ENCODE measurements around the gene CENPS. TPM values are rescaled to one million over a fixed set of nuclear protein-coding genes. Genes with fewer than 3 reads are reported as not detected.
A peak's percentile ranks its signal among the peaks of the same experiment; 100 is the strongest.
"Not testable (repeated sequence)": the region's sequence is repeated elsewhere in the genome, so short reads cannot be mapped to it uniquely, and the experiment has no call there.

CENPS gene
- total RNA-seq, 2 experiments from 2014 or later, result 18.1 to 22.8 TPM

DNA sequence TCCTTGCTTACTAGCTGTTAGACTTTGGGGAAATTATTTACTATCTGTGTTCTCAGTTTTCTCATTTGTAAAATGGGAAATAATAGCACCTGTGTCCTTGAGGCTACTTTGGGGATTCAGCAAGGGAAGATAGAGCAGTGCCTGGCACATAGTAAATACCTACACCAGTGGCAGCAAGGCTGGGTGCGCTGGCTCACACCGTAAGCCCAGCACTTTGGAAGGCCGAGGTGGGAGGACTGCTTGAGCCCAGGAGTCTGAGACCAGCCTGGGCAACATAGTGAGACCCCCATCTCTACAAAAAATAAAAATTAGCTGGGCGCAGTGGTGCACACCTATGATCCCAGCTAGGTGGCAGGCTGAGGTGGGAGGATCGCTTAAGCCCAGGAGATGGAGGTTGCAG is 8.6 kb upstream of the CENPS start:
- no peaks in the 10 kb centered on the region for H3K9me3 Mint-ChIP-seq (ENCODE audit: low read depth)
- H3K27ac Mint-ChIP-seq, result no peak overlapping the region
- DNase-seq (no peak), ATAC-seq (no peak)
- CTCF ChIA-PET, result interaction anchor here (0.6 to 1.0 kb wide), 3 partner anchors 9 to 435 kb away, joined by 3 to 5 read pairs (median 3); no protein-coding TSS in a partner anchor
- H3K4me1 Mint-ChIP-seq, result no peaks in the 10 kb centered on the region
- peaks cover 20% of the 10 kb centered on the region for H3K36me3 Mint-ChIP-seq (ENCODE audit: low read depth)
- POLR2A ChIA-PET, result no interaction called here
- H3K27me3 Mint-ChIP-seq, result no peaks in the 10 kb centered on the region
- intact Hi-C loops (cut with DNase I, micrococcal nuclease), result no loop called here
- H3K4me3 Mint-ChIP-seq, result no peak overlapping the region

DNA sequence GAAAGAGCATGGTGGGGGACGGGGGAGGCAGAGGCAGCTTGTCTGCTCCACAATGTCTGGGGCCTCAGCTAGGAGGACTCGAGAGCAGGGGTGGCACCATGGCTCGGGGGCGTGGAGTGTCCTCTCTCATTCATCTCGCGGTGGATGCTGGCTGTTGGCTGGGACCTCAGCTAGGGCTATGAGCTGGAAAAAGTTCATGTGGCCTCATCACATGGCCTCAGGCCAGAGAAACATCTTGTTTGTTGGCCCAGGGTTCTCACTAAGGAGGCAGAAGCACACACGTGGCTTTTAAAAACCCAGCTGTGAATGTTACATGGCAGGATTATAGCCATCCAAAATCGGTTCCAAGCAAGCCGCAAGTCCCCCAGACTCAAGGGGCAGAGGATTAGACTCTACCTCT is 6.2 kb upstream of the CENPS start:
- DNase-seq (no peak), ATAC-seq (no peak)
- H3K27ac Mint-ChIP-seq, result no peak overlapping the region
- peaks cover 2% of the 10 kb centered on the region for H3K4me1 Mint-ChIP-seq
- no peaks in the 10 kb centered on the region for H3K27me3 Mint-ChIP-seq
- intact Hi-C loops (cut with DNase I, micrococcal nuclease), result no loop called here
- no peak overlapping the region for H3K4me3 Mint-ChIP-seq
- H3K36me3 Mint-ChIP-seq (ENCODE audit: low read depth), result peaks cover 12% of the 10 kb centered on the region
- ChIA-PET CTCF (no interaction called here), POLR2A (interaction anchor here (0.7 kb wide), 1 partner anchor 24 kb away, joined by 3 read pairs; no protein-coding TSS in a partner anchor)
- H3K9me3 Mint-ChIP-seq (ENCODE audit: low read depth), result no peaks in the 10 kb centered on the region

DNA sequence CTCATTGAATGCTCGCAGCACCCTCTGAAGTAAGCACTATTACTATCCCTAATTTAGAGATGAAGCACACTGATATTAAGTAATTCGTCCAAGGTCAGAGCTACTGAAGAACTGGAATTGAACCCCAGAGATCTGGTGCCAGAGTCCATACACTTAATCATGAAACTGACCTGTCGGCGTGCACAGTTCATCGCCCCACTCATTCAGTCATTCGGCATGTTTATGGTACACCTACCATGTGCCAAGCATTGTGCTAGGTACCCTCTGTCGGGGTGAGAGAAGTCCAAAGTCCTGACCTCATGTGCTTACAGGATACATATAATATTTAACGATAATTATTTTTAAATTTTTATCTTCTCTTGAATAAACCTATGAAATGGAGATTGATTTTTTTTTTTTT is 5.6 kb upstream of the CENPS start:
- ChIA-PET CTCF (no interaction called here), POLR2A (no interaction called here)
- no peaks in the 10 kb centered on the region for H3K9me3 Mint-ChIP-seq (ENCODE audit: low read depth)
- intact Hi-C loops (cut with DNase I, micrococcal nuclease), result loop anchor here in 1 of 2 experiments (5.0 kb wide), 1 partner anchor 472 kb away; no protein-coding TSS in a partner anchor
- no peak for DNase-seq
- no peak overlapping the region for H3K4me3 Mint-ChIP-seq
- H3K4me1 Mint-ChIP-seq, result peaks cover 6% of the 10 kb centered on the region
- H3K36me3 Mint-ChIP-seq (ENCODE audit: low read depth), result peaks cover 7% of the 10 kb centered on the region
- H3K27ac Mint-ChIP-seq, result no peak overlapping the region
- no peak for ATAC-seq
- no peaks in the 10 kb centered on the region for H3K27me3 Mint-ChIP-seq

DNA sequence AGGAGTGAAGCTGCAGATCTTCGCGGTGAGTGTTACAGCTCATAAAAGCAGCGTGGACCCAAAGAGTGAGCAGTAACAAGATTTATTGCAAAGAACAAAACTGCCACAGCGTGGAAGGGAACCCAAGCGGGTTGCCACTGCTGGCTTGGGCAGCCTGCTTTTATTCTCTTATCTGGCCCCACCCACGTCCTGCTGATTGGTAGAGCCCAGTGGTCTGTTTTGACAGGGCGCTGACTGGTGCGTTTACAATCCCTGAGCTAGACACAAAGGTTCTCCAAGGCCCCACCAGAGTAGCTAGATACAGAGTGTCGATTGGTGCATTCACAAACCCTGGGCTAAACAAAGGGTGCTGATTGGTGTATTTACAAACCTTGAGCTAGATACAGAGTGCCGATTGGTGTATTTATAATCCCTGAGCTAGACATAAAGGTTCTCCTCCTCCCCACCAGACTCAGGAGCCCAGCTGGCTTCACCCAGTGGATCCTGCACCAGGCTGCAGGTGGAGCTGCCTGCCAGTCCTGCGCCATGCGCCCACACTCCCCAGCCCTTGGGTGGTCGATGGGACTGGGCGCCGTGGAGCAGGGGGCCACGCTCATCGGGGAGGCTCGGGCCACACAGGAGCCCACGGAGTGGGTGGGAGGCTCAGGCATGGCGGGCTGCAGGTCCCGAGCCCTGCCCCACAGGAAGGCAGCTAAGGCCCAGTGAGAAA is 4.3 kb upstream of the CENPS start:
- H3K36me3 Mint-ChIP-seq (ENCODE audit: low read depth); H3K9me3 Mint-ChIP-seq (ENCODE audit: low read depth); H3K27ac Mint-ChIP-seq; ATAC-seq; H3K27me3 Mint-ChIP-seq; H3K4me3 Mint-ChIP-seq; POLR2A ChIA-PET; DNase-seq: not testable (repeated sequence)
- intact Hi-C loops (cut with DNase I, micrococcal nuclease), result loop anchor here in 1 of 2 experiments (5.0 kb wide), 1 partner anchor 474 kb away; no protein-coding TSS in a partner anchor
- H3K4me1 Mint-ChIP-seq, result peaks cover 11% of the 10 kb centered on the region
- CTCF ChIA-PET, result interaction anchor here (0.6 kb wide), 1 partner anchor 67 kb away, joined by 3 read pairs; no protein-coding TSS in a partner anchor

DNA sequence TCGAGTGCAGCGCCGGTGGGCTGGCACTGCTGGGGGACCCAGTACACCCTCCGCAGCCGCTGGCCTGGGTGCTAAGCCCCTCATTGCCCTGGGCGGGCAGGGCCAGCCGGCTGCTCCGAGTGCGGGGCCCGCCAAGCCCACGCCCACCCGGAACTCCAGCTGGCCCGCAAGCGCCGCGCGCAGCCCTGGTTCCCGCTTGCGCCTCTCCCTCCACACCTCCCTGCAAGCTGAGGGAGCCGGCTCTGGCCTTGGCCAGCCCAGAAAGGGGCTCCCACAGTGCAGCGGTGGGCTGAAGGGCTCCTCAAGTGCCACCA is 3.7 kb upstream of the CENPS start:
- POLR2A ChIA-PET; H3K9me3 Mint-ChIP-seq (ENCODE audit: low read depth); H3K4me3 Mint-ChIP-seq; CTCF ChIA-PET; ATAC-seq; DNase-seq; H3K36me3 Mint-ChIP-seq (ENCODE audit: low read depth); H3K27me3 Mint-ChIP-seq; H3K27ac Mint-ChIP-seq: not testable (repeated sequence)
- H3K4me1 Mint-ChIP-seq, result peaks cover 16% of the 10 kb centered on the region
- intact Hi-C loops (cut with DNase I, micrococcal nuclease), result loop anchor here in 1 of 2 experiments (5.0 kb wide), 1 partner anchor 474 kb away; no protein-coding TSS in a partner anchor

DNA sequence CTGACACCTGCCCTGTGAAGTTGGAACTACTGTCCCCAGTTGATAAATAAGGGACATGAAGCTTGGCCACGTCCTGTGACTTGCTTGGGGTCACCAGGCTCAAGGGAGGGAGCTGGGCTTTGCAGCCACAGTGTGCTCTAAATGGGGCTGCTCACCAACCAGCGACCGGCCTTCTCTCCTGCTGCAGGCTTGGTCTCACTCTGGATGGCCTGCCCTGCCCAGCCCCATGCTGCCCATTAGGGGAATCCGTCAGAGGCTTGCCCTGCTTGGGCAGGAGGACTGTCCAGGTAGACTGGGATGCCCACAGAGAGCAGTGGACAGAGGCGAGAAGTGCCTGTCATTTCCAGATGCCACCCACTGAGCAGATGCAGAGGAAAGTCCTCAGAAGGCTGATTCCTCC is 1.2 kb upstream of the CENPS start:
- ChIA-PET CTCF (interaction anchor here (0.5 to 3.3 kb wide), 12 partner anchors 15 to 775 kb away, joined by 3 to 36 read pairs (median 6); partner anchors contain the start of genes DFFA and KIF1B), POLR2A (no interaction called here)
- intact Hi-C loops (cut with DNase I, micrococcal nuclease), result loop anchor here (1.0 to 5.0 kb wide), 9 partner anchors 30 to 555 kb away; partner anchors contain the start of genes KIF1B (in 1 of the 2) and PGD (in 1 of the 2)
- Mint-ChIP-seq H3K4me1 (peaks cover 22% of the 10 kb centered on the region), H3K27me3 (no peaks in the 10 kb centered on the region), H3K9me3 (ENCODE audit: low read depth) (no peaks in the 10 kb centered on the region), H3K27ac (no peak overlapping the region), H3K4me3 (peak overlapping the region; percentile 76), H3K36me3 (ENCODE audit: low read depth) (no peaks in the 10 kb centered on the region)
- ATAC-seq (no peak), DNase-seq (no peak)

DNA sequence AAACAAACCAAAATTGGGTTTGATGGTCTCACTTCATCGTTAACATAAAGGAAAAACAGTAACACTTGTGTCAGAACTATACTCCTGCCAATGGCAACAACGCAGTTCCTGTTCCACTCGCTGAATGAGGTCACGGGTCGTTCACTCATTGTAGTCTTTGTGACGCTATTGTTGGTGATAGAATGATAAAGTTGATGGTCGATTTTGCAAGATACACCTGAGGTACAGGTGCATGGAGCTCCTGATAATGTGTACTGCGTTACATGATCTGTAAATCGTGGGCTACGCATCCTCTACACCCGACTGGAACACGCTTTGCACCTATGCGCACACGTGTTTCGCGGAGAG is 391 bp upstream of the CENPS start:
- H3K27me3 Mint-ChIP-seq, result no peaks in the 10 kb centered on the region
- DNase-seq (peak; percentile 74), ATAC-seq (peak; percentile 24)
- intact Hi-C loops (cut with DNase I, micrococcal nuclease), result loop anchor here (1.0 to 5.0 kb wide), 16 partner anchors 31 to 842 kb away; partner anchors contain the start of genes DFFA (in 2 of the 2), CTNNBIP1 (in 1 of the 2), LZIC (in 1 of the 2) and NMNAT1 (in 1 of the 2)
- ChIA-PET POLR2A (interaction anchor here (0.6 to 0.9 kb wide), 2 partner anchors 146 to 1479 kb away, joined by 3 read pairs; no protein-coding TSS in a partner anchor), CTCF (interaction anchor here (0.6 to 3.3 kb wide), 15 partner anchors 14 to 607 kb away, joined by 3 to 36 read pairs (median 4); partner anchors contain the start of genes DFFA, KIF1B, LZIC and NMNAT1)
- H3K36me3 Mint-ChIP-seq (ENCODE audit: low read depth), result no peaks in the 10 kb centered on the region
- H3K4me3 Mint-ChIP-seq, result peak overlapping the region; percentile 76
- H3K9me3 Mint-ChIP-seq (ENCODE audit: low read depth), result no peaks in the 10 kb centered on the region
- peaks cover 22% of the 10 kb centered on the region for H3K4me1 Mint-ChIP-seq
- peak overlapping the region; percentile 92 for H3K27ac Mint-ChIP-seq

DNA sequence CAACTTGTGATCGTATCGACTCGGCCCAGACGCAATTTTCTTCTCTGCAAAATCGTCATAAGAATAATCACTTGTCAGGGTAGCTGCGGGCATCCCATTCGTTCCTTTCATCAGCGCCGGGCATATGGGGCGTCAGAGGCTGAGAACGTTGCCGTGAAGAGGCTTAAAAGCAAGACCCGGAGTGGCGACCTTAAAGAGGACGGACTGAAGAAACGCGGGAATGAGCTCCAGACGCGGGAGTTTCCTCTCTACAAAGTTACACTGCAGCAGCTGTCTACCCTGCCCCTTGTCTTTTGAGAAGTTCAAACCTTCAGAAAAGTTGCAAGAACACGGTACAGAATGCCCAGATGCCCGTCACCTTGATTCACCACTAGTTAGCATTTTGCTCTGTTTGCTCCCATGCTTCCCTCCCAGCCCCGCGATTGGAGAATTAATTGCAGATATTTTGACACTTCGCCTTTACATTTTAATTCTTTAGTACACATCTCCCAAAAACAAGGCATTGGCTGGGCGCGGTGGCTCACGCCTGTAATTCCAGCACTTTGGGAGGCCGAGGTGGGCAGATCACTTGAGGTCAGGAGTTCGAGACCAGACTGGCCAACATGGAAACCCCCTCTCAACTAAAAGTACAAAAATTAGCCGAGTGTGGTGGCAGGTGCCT is 967 bp downstream of the CENPS start:
- peak overlapping the region; percentile 84 for H3K27ac Mint-ChIP-seq
- peak overlapping the region; percentile 76 for H3K4me3 Mint-ChIP-seq
- ChIA-PET POLR2A (interaction anchor here (0.6 kb wide), 1 partner anchor 226 kb away, joined by 6 read pairs; no protein-coding TSS in a partner anchor), CTCF (interaction anchor here (0.7 to 3.3 kb wide), 12 partner anchors 10 to 488 kb away, joined by 3 to 36 read pairs (median 5); partner anchors contain the start of genes DFFA, KIF1B, LZIC and NMNAT1)
- no peaks in the 10 kb centered on the region for H3K36me3 Mint-ChIP-seq (ENCODE audit: low read depth)
- peaks cover 22% of the 10 kb centered on the region for H3K4me1 Mint-ChIP-seq
- no peaks in the 10 kb centered on the region for H3K27me3 Mint-ChIP-seq
- no peaks in the 10 kb centered on the region for H3K9me3 Mint-ChIP-seq (ENCODE audit: low read depth)
- peak; percentile 6 for ATAC-seq
- peak; percentile 35 for DNase-seq
- intact Hi-C loops (cut with DNase I, micrococcal nuclease), result loop anchor here (2.0 kb wide), 2 partner anchors 42 to 512 kb away; partner anchors contain the start of gene DFFA (in 1 of the 2)

DNA sequence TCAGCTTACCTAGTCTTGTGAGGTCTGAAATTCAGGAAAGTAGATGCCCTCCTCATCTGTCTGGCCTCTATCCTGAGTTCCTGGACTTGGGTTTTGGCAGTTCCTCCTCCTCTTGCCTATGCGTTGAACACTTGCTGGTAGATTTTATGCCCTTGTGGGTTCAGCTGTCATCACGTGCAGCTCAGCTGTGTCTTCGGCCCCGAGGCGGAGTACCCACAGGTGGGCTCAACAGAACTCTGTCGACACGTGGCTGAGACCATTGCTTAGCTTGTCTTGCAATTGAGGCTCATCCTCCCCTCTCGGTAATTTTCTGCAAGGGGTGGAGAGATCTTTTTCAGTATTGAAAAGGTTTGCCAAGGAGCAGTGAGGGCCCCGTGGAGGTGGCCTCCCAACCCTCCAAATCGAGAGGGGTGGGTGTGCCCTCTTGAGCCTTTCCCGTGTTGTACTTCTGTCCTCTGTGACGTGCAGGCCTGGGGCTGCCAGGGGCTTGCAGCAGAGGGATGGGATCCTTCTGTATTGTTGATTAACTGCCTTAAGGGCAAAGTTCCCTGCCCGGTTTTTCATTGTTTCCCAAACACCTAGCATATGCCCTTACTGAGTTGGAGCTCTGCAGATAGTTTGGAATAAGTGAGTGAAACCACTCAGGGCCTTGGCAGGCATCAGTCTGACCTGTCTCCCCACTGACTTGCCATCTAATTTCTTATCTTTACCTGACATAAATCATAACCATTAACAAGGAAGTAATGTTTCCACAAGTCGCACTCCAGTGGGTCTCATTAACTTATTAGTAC is 2.9 kb downstream of the CENPS start:
- DNase-seq (no peak), ATAC-seq (no peak)
- ChIA-PET CTCF (no interaction called here), POLR2A (no interaction called here)
- intact Hi-C loops (cut with DNase I, micrococcal nuclease), result no loop called here
- H3K36me3 Mint-ChIP-seq (ENCODE audit: low read depth), result no peaks in the 10 kb centered on the region
- no peak overlapping the region for H3K27ac Mint-ChIP-seq
- H3K27me3 Mint-ChIP-seq, result no peaks in the 10 kb centered on the region
- no peaks in the 10 kb centered on the region for H3K9me3 Mint-ChIP-seq (ENCODE audit: low read depth)
- no peak overlapping the region for H3K4me3 Mint-ChIP-seq
- H3K4me1 Mint-ChIP-seq, result peaks cover 20% of the 10 kb centered on the region

DNA sequence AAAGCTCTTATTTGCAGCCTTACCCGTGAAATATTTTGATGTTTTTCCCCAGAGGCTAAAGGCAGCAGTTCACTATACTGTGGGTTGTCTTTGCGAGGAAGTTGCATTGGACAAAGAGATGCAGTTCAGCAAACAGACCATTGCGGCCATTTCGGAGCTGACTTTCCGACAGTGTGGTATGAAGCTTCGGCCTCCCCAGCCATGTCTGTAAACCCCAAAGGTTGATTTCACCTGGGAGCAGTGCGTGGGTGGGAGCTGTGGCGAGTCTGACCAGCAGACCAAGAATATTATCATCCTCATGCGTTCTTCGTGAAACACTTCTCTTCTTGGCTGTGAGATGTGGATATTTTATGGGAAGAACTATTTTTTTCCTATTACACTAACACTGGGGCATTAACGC is 3.6 kb downstream of the CENPS start:
- ATAC-seq (no peak), DNase-seq (no peak)
- ChIA-PET CTCF (no interaction called here), POLR2A (no interaction called here)
- H3K27ac Mint-ChIP-seq, result no peak overlapping the region
- no peaks in the 10 kb centered on the region for H3K36me3 Mint-ChIP-seq (ENCODE audit: low read depth)
- H3K4me3 Mint-ChIP-seq, result no peak overlapping the region
- intact Hi-C loops (cut with DNase I, micrococcal nuclease), result no loop called here
- H3K27me3 Mint-ChIP-seq, result no peaks in the 10 kb centered on the region
- H3K4me1 Mint-ChIP-seq, result peaks cover 20% of the 10 kb centered on the region
- H3K9me3 Mint-ChIP-seq (ENCODE audit: low read depth), result no peaks in the 10 kb centered on the region

DNA sequence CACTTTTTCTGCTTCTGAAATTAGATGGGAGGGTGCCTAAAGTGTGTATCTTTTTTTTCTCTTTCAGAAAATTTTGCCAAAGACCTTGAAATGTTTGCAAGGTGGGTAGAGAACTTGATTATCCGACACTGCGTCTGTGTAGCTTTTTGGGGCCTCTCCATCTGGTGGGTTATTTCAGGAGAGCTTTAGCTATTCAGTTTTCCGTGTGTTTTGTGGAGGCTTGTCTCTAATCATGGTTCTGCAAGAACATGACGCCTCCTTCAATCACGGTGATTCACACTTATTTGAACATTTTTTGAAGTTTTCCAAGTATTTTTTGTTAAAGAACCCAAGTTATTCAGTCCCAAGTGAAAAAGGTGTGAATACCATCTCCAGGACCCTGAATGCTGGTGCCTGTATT is 4.4 kb downstream of the CENPS start:
- CTCF ChIA-PET, result no interaction called here
- Mint-ChIP-seq H3K27me3 (no peaks in the 10 kb centered on the region), H3K36me3 (ENCODE audit: low read depth) (no peaks in the 10 kb centered on the region), H3K4me1 (peaks cover 17% of the 10 kb centered on the region), H3K27ac (no peak overlapping the region), H3K9me3 (ENCODE audit: low read depth) (no peaks in the 10 kb centered on the region), H3K4me3 (no peak overlapping the region)
- POLR2A ChIA-PET, result interaction anchor here (0.6 kb wide), 1 partner anchor 17 kb away, joined by 3 read pairs; no protein-coding TSS in a partner anchor
- intact Hi-C loops (cut with DNase I, micrococcal nuclease), result no loop called here
- DNase-seq (no peak), ATAC-seq (no peak)

Measured in activated CD4-positive, alpha-beta T cell treated with anti-CD3 and anti-CD28 coated beads for 36 hours (primary cell).